ENCODE results near the gene POMGNT1.
A peak's percentile ranks its signal among the peaks of the same experiment; 100 is the strongest.
"Not testable (repeated sequence)": the region's sequence is repeated elsewhere in the genome, so short reads cannot be mapped to it uniquely, and the experiment has no call there.

POMGNT1 gene

DNA sequence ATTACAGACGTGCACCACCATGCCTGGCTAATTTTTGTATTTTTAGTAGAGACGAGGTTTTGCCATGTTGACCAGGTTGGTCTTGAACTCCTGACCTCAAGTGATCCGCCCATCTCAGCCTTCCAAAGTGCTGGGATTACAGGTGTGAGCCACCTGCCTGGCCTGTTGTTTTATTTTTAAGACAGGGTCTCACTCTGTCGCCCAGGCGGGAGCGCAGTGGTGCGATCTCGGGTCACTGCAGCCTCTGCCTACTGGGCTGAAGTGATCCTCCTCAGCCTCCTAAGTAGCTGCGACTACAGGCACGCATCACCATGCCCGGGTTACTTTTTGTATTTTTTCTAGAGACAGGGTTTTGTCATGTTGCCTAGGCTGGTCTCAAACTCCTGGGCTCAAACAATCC, 24.8 kb upstream of the POMGNT1 start:
- DNase-seq (ENCODE audit: low spot score in 2 of 2); H3K27me3 Mint-ChIP-seq; H3K9me3 Mint-ChIP-seq; H3K36me3 Mint-ChIP-seq; H3K4me3 Mint-ChIP-seq; H3K4me1 Mint-ChIP-seq; H3K27ac Mint-ChIP-seq: not testable (repeated sequence)
- peak; percentile 6 for ATAC-seq (ENCODE audit: low read depth)

DNA sequence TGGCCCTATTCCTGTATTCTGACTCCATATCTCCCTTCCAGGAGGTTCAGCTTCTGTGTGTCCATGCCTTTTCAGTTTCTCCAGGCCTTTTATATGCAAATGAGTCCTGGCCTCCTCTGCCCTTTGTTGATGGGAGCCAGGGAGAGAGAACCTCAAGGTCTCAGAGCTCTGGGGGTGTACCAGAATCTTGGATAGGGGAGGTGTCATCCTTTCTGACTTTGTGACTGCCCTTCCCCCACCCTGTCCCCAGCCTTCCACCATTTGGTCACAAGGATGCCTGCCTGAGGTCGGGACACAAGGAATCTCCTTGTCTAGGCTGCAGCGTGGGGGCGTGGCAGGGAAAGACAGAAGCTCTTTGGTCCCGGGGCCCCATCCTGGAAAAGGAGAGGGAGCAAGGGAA, 23.5 kb upstream of the POMGNT1 start:
- no peak for DNase-seq (ENCODE audit: low spot score in 2 of 2)
- Mint-ChIP-seq H3K36me3 (no peaks in the 10 kb centered on the region), H3K27ac (no peak overlapping the region), H3K27me3 (peaks cover 11% of the 10 kb centered on the region), H3K4me3 (no peak overlapping the region), H3K9me3 (no peaks in the 10 kb centered on the region), H3K4me1 (peaks cover 4% of the 10 kb centered on the region)
- ATAC-seq (ENCODE audit: low read depth): no peak

DNA sequence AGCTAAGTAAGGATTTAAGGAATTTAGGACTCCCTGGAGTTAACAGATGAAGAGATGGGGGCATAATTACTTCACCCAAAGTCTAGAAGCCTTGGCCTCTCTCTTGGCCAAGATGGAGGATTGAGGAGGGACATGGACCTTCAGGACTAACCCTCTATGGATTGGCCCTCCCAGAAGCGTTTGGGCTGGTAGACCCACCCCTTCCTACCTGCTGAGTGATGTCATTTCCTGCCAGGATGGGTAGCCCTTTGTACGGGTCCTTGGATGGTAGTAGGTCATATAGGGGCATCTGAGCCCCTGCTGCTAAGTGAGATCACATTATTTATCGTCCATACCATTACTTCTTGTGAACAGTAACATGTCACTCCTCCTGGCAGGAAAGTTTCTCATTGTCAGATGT, 22.6 kb upstream of the POMGNT1 start:
- Mint-ChIP-seq H3K9me3 (no peaks in the 10 kb centered on the region), H3K4me1 (peaks cover 4% of the 10 kb centered on the region), H3K27ac (no peak overlapping the region), H3K27me3 (peaks cover 11% of the 10 kb centered on the region), H3K36me3 (no peaks in the 10 kb centered on the region), H3K4me3 (no peak overlapping the region)
- ATAC-seq (ENCODE audit: low read depth): no peak
- DNase-seq (ENCODE audit: low spot score in 2 of 2): no peak

DNA sequence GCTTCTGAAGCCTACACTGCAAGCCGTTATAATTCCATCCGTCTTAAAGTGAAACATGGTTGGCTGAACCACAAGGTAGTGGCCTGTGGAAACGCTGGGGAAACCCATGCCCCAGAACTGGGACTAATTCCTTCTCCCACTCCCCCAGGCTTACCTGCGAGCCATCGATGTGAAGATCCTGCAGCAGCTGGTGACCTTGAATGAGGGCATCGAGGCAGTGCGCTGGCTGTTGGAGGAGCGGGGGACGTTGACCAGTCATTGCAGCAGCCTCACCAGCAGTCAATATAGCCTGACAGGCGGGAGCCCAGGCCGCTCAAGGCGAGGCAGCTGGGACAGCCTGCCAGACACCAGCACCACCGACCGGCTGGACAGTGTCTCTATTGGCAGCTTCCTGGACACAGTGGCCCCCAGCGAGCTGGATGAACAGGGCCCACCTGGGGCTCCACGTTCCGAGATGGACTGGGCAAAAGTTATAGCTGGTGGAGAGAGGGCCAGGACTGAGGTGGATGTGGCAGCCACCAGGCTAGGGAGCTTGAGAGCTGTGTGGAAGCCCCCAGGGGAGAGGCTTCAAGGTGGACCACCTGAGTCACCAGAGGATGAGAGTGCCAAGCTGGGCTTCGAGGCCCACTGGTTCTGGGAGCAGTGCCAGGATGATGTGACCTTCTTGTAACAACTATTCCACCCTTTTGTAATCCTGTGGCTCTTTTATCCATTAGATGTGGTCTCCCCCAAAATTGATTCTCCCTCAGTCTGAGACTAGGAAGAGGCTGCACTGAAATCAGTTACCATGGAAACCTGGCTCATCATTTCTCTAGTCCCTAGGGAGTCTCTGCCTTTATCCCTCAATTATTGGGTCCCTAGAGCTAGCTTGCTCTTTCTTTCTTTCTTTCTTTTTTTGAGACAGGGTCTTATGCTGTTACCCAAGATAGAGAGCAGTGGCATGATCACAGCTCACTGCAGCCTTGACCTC, 21.6 kb upstream of the POMGNT1 start:
- ATAC-seq (ENCODE audit: low read depth) (no peak), DNase-seq (ENCODE audit: low spot score in 2 of 2) (no peak)
- no peak overlapping the region for H3K27ac Mint-ChIP-seq
- no peaks in the 10 kb centered on the region for H3K36me3 Mint-ChIP-seq
- H3K9me3 Mint-ChIP-seq: no peaks in the 10 kb centered on the region
- H3K27me3 Mint-ChIP-seq: peaks cover 11% of the 10 kb centered on the region
- H3K4me3 Mint-ChIP-seq: no peak overlapping the region
- peaks cover 4% of the 10 kb centered on the region for H3K4me1 Mint-ChIP-seq

DNA sequence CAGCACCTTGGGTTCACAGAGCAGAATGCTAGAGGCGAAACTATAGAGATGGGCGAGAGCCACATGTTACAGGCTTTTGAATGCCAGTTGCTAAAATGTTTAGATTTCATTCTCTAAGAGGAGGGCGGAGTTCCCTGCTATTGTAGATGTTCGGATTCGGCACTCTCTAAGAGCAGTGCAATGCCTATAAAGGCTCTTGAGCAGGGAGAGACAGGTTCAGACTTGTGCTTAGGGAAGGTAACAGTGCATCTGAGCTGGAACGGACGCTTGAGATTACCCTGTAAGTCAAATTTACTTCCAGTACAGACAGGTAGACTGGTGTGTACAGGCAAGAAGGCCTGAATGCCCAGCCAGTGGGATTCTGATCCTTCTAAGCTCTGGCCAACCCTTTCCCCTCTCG, 20.2 kb upstream of the POMGNT1 start:
- H3K36me3 Mint-ChIP-seq: no peaks in the 10 kb centered on the region
- H3K4me1 Mint-ChIP-seq: peaks cover 2% of the 10 kb centered on the region
- H3K27me3 Mint-ChIP-seq: peaks cover 10% of the 10 kb centered on the region
- no peaks in the 10 kb centered on the region for H3K9me3 Mint-ChIP-seq
- H3K4me3 Mint-ChIP-seq: no peak overlapping the region
- no peak overlapping the region for H3K27ac Mint-ChIP-seq
- ATAC-seq (ENCODE audit: low read depth) (no peak), DNase-seq (ENCODE audit: low spot score in 2 of 2) (no peak)

DNA sequence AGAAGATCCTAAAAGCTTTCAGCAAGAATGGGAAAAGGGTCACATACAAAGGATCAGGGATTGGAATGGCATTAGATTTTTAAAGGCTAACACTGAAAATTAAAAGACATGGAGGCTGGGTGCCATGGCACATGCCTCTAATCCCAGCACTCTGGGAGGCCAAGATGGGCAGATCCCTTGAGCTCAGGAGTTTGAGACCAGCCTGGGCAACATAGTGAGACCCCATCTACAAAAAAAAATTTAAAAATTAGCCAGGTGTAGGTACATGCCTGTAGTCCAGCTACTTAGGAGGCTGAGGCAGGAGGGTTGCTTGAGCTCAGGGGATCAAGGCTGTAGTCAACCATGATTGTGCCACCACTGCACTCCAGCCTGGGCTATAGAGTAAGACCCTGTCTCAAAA, 17.3 kb upstream of the POMGNT1 start:
- Mint-ChIP-seq H3K27ac (no peak overlapping the region), H3K4me3 (no peak overlapping the region)

DNA sequence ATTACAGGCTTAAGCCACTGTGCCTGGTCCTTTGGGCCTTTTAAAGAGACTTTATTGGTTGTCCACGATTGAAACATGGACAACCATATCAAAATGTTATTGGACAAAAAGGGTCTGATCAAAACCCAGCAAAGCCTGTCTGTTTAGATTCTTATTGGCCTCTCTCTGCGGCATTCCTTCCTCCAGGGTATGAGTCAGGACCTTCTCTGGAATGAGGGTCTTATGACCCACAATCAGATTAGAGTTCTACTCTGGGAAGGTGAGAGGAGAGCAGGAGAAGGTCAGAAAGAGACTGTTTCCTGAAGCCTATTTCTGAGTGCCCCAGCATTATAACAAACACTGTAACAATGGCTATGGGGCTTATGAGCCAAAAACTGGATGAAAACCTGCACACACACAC, 12.8 kb upstream of the POMGNT1 start:
- no peak for DNase-seq (ENCODE audit: low spot score in 2 of 2)
- no peaks in the 10 kb centered on the region for H3K27me3 Mint-ChIP-seq
- H3K4me3 Mint-ChIP-seq: no peak overlapping the region
- no peaks in the 10 kb centered on the region for H3K36me3 Mint-ChIP-seq
- H3K27ac Mint-ChIP-seq: no peak overlapping the region
- no peaks in the 10 kb centered on the region for H3K4me1 Mint-ChIP-seq
- no peak for ATAC-seq (ENCODE audit: low read depth)
- H3K9me3 Mint-ChIP-seq: no peaks in the 10 kb centered on the region

More for the DNA sequence above, 17.3 kb upstream of the POMGNT1 start:
- no peak for DNase-seq (ENCODE audit: low spot score in 2 of 2)
- ATAC-seq (ENCODE audit: low read depth): no peak
- Mint-ChIP-seq H3K4me1 (no peaks in the 10 kb centered on the region), H3K9me3 (no peaks in the 10 kb centered on the region), H3K36me3 (no peaks in the 10 kb centered on the region), H3K27me3 (peaks cover 3% of the 10 kb centered on the region)

DNA sequence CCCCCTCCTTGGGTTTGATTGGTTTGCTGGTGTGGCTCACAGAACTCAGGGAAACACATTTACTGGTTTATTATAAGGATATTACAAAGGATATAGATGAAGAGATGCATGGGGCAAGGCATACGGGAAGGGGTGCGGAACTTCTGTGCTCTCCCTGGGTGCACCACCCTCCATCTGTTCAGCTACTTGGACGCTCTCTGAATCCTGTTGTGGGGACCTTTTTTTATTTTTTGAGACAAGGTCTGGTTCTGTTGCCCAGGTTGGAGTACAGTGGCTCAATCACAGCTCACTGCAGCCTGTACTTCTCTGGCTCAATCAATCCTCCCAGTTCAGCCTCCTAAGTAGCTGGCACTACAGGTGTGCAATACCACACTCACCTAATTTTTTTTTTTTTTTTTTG, 12.3 kb upstream of the POMGNT1 start:
- H3K4me1 Mint-ChIP-seq: no peaks in the 10 kb centered on the region
- H3K27me3 Mint-ChIP-seq: no peaks in the 10 kb centered on the region
- H3K4me3 Mint-ChIP-seq: no peak overlapping the region
- H3K36me3 Mint-ChIP-seq: no peaks in the 10 kb centered on the region
- H3K9me3 Mint-ChIP-seq: no peaks in the 10 kb centered on the region
- no peak for ATAC-seq (ENCODE audit: low read depth)
- DNase-seq (ENCODE audit: low spot score in 2 of 2): no peak
- H3K27ac Mint-ChIP-seq: no peak overlapping the region

DNA sequence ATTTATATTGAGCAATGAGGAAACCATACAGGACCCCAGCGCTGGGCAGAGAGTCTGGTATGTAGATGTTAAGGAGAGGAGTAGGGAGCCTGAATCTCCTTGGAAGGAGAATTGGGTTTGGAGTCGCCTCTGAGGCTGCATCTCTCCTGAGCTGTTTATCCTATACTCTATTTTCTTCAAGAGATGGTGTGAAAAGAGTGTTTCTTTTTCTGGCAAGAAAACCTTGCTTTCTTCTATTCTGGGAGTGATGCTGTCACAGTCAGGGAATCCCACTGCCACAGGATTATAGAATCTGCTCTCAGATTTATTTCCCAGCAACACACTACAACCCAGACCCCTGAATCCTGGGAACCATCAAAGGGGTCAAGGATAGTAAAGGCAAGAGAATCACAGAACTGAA, 8.2 kb upstream of the POMGNT1 start:
- no peak for ATAC-seq (ENCODE audit: low read depth)
- Mint-ChIP-seq H3K4me1 (peaks cover 8% of the 10 kb centered on the region), H3K4me3 (no peak overlapping the region), H3K9me3 (no peaks in the 10 kb centered on the region), H3K27ac (no peak overlapping the region), H3K27me3 (peaks cover 3% of the 10 kb centered on the region), H3K36me3 (no peaks in the 10 kb centered on the region)
- no peak for DNase-seq (ENCODE audit: low spot score in 2 of 2)

DNA sequence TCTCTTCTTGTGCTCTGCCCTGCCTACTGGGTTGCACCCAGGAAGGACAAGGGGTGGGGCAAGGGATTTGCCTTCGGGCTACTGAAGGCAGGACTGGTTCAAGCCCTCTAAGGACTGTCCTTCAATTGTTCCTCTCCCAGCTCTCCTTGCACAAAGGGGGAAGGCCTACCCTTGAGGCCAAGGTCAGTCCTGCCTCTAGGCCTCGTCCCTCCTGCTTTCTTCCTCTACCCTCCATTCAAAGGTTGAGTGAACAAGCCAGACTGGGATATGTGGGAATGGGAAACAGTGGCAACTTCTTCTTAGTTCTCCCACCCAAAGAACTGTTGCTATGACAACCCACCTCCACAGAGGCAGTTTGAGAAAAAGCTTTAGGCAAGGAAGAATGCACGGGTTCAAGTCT, 7.6 kb upstream of the POMGNT1 start:
- no peak for DNase-seq (ENCODE audit: low spot score in 2 of 2)
- Mint-ChIP-seq H3K27me3 (peaks cover 3% of the 10 kb centered on the region), H3K36me3 (no peaks in the 10 kb centered on the region), H3K4me1 (peaks cover 8% of the 10 kb centered on the region), H3K9me3 (no peaks in the 10 kb centered on the region), H3K27ac (no peak overlapping the region), H3K4me3 (no peak overlapping the region)
- no peak for ATAC-seq (ENCODE audit: low read depth)

DNA sequence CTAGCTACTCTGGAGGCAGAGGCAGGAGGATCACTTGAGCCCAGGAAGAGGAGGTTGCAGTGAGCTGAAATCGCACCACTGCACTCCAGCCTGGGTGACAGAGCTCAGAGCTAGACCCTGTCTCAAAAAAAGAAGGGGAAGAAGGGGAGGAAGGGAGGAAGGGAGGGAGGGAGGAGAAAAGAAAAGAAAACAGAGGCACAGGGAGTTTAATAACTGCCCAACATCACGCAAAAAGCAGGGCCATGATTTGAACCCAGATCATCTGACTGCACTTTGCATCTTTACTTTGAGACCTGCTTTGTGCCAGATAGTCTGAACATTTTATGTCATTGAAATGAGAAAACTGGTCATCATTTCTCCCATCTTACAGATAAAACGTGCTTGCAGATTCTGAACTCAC, 6.9 kb upstream of the POMGNT1 start:
- DNase-seq (ENCODE audit: low spot score in 2 of 2): no peak
- peaks cover 3% of the 10 kb centered on the region for H3K27me3 Mint-ChIP-seq
- ATAC-seq (ENCODE audit: low read depth): no peak
- H3K27ac Mint-ChIP-seq: no peak overlapping the region
- H3K9me3 Mint-ChIP-seq: no peaks in the 10 kb centered on the region
- no peaks in the 10 kb centered on the region for H3K36me3 Mint-ChIP-seq
- H3K4me1 Mint-ChIP-seq: peaks cover 8% of the 10 kb centered on the region
- no peak overlapping the region for H3K4me3 Mint-ChIP-seq

DNA sequence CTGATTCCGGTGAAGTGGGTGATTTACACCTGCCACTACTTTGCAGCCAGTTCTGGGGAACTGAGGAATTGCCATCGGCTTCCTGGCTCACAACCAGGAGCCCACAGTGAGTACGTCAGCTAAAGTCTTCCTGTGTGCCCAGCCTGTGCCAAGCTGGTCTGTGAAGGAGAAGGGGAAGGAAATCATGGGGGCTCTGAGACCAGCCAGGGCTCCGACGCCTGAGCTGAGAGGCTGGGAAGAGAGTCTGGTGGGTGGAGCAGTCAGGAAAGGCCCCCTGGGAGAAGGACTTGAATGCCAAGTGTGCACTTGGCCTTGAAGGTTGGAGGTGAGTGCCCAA, 6.1 kb upstream of the POMGNT1 start:
- Mint-ChIP-seq H3K4me3 (no peak overlapping the region), H3K36me3 (no peaks in the 10 kb centered on the region), H3K27ac (no peak overlapping the region), H3K27me3 (peaks cover 3% of the 10 kb centered on the region), H3K4me1 (peaks cover 8% of the 10 kb centered on the region), H3K9me3 (no peaks in the 10 kb centered on the region)
- ATAC-seq (ENCODE audit: low read depth) (no peak), DNase-seq (ENCODE audit: low spot score in 2 of 2) (no peak)

DNA sequence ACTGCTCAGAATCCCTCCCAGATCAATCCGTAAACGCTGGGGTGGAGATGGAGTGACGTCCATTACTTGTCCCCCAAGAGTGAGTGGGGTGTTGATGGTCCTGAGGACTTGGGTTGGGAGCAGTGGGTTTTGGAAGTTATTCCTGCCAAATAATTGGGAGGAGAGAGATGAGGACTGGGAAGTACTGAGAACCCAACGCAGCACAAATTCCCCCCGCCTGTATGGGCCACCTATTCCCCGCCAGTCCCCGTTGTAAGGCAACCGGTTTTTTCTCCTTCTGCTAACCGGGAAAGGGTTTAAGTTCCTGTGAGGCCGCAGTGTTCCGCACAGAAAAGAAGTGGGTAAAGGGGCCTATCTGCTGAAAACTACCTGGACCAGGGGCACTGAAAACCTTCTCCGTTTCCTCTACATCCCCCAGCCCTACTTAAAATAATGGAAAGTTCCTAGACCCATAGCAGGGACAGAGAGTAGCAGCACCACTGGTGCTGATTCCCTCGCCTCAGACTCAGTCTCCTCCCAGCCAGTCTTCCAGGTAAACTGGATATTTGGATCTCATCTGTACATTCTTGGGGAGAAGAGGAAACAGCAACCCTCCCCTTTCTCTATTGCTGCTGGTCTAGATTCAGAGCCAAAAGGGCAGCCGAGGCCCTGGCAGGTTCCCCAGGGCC, 5.6 kb upstream of the POMGNT1 start:
- ATAC-seq (ENCODE audit: low read depth): no peak
- H3K27ac Mint-ChIP-seq: no peak overlapping the region
- no peak for DNase-seq (ENCODE audit: low spot score in 2 of 2)
- H3K27me3 Mint-ChIP-seq: peaks cover 3% of the 10 kb centered on the region
- peak overlapping the region; percentile 67 for H3K4me3 Mint-ChIP-seq
- H3K9me3 Mint-ChIP-seq: no peaks in the 10 kb centered on the region
- no peaks in the 10 kb centered on the region for H3K36me3 Mint-ChIP-seq
- peaks cover 8% of the 10 kb centered on the region for H3K4me1 Mint-ChIP-seq

DNA sequence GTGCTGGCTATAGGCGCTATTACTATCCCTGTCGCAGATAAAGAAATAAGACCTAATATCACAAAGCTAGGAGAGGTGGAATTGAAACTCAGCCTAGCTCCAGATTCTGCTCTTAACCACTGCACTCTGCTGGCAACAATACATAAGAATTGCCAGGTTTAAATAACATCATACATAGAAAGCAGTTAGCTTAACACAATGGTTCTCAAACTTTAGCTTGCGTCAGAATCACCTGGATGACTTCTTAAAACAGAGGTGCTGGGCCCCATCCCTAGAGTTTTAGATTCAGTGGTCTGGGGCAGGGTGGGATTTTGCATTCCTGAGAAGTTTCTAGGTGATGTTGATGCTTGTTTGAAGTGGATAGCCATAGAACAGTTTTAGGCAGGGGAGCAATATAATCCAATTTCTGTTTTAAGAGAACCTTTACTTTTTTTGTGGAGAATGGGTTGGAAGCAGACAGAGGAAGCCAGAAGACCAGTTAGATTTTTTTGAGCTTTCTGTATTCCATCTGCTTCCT, 1.1 kb upstream of the POMGNT1 start:
- H3K27ac Mint-ChIP-seq: peak overlapping the region; percentile 28
- ATAC-seq (ENCODE audit: low read depth) (no peak), DNase-seq (ENCODE audit: low spot score in 2 of 2) (no peak)
- H3K9me3 Mint-ChIP-seq: no peaks in the 10 kb centered on the region
- H3K36me3 Mint-ChIP-seq: peaks cover 5% of the 10 kb centered on the region
- H3K27me3 Mint-ChIP-seq: peaks cover 3% of the 10 kb centered on the region
- peak overlapping the region; percentile 84 for H3K4me3 Mint-ChIP-seq
- peaks cover 15% of the 10 kb centered on the region for H3K4me1 Mint-ChIP-seq
